Subcutaneous adipose tissue (tissue), 4 donors: ENCODE results near the gene TMC2. TPM values are rescaled to one million over a fixed set of nuclear protein-coding genes. Genes with fewer than 3 reads are reported as not detected.

Experiments used
- CTCF ChIP-seq: fragments of 450-650 bp; IDR thresholded peaks from one replicate; pipeline ENCODE4 v1.5.1; 2016; ENCODE audit warnings: low read depth, mild to moderate bottlenecking, control low read depth, antibody characterized with exemption, moderate library complexity
- total RNA-seq, 4 donors: library from RNA; depleted of rRNA; stranded (reverse); fragments of >200 nt; gene quantifications; one replicate each; pipeline ENCODE4 v1.1.0, GENCODE V29; 2016

The TMC2 gene
- total RNA-seq, 4 donors from 2014 or later, result 0.68 to 1.5 (median 1.1) TPM

DNA sequence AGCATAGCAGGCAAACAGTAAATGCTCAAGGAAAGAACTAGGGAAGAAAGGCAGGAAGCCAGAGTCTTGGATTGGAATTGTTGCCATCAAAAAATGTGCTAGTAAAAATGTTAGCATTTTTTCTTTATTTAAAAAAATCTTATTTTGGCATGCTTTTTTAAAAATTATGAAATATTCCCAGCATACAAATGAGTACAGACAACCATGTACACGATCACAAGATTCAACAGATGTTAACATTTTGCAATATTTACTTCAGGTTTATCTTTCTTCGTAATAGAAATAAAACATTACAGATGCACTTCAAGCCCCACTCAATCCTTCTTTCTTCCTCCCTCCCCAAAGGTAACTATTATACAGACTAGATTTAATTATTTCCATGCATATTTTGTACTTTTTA is 88.7 kb downstream of the TMC2 start:
- no peak for TF ChIP-seq CTCF

- TF ChIP-seq CTCF, result no peak
Observed at GRCh38 chr20:2626853-2627541, 90.6 kb downstream of the TMC2 start.

DNA sequence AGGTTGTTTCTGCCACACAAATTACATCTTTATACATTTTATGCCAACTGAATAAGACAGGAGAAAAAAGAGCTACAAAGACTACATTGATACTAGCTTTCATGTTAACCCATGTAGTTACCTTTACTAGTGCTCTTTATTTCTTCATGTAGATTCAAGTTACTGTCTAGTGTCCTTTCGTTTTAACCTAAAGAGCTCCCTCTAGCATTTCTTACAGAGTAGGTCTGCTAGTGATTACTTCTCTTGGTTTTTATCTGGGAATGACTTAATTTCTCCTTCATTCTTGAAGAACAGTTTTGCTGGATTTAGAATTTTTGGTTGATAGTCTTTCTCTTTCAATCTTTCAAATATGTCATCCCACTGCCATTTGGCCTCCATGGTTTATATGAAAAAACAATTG is 94.9 kb downstream of the TMC2 start:
- no peak for TF ChIP-seq CTCF

DNA sequence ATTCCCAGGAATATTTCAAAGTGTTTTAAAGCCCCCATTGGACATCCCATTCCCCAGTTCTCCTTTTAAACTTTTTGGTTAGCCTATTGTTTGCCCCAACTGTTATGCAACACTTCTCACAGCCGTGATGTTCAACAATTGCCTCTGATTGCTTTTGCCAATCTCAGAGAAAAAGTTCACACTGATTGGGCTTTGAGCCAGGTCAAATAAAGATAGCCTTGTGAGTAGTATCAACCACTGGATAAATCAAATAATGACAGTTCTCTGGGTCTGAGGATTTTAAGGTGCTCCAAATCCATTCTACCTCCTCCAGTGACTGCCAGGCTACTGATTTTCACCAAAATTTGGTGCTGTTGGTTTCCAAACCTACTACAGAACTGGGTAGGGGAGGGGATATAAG is 97.0 kb downstream of the TMC2 start:
- no peak for TF ChIP-seq CTCF

DNA sequence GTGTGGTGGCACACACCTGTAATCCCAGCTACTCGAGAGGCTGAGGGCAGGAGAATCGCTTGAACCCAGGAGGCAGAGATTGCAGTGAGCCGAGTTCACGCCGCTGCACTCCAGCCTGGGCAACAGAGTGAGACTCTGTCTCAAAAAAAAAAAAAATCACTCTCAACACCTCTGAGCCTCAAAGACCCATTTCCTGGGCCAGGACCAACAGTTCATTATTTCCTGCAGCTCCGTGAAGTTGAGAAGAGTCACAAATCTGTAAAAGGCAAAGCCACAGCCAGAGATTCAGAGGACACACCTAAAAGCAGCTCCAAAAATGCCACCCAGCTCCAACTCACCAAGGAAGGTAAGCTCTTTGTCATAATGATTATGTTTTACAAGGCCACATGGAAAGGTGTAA is 100.9 kb downstream of the TMC2 start:
- TF ChIP-seq CTCF, result no peak

DNA sequence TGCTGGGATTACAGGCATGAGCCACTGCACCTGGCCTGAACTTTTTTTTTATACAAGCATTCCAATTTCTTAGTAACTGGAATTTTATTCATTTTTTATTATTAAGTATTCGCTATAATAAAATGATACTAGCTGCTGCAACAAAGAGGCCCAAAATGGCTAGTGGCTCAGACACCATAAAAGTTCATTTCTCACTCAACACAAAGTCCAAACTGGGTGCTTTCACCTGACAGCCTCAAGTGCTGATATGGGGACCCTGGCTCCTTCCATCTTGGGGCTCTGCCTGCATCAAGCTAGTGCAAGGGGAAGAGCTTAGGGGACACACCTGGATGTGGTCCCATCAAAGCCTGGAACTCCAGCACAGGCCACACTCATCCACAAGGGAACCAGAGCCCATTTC is 103.9 kb downstream of the TMC2 start:
- TF ChIP-seq CTCF, result no peak

DNA sequence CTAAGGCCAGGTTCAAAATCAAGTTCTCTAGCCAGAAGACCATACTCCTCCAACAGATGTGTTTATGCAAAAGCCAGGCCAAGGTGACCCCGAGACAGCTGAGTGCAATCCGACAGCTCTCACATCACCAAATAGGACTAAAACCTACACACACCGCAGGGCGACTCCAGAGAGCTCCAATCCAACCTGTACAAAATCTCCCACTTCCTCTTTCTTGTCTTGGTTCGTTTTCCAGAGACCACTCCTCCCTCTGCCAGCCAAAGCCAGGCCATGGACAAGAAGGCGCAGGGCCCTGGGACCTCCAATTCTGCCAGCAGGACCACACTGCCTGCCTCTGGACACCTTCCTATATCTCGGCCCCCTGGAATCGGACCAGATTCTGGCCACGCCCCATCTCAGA is 104.5 kb downstream of the TMC2 start:
- TF ChIP-seq CTCF, result no peak
